ENCODE data around the gene PAX2. TPM values are rescaled to one million over a fixed set of nuclear protein-coding genes. Genes with fewer than 3 reads are reported as not detected.
A peak's percentile ranks its signal among the peaks of the same experiment; 100 is the strongest.

The PAX2 gene
- total and polyA plus RNA-seq, 2 of the 8 experiments (the other 6 are each of a cell fraction or from before 2014, with no cell fraction given): 0.02 TPM; not detected in 1

GRCh38 chr10:100803908-100804307 lies 58.5 kb downstream of the PAX2 start:
- TF ChIP-seq SRF (IDR thresholded peaks at IDR 0.05; ENCODE audit: low read depth, low read length) (no peak), SUZ12 (IDR thresholded peaks at IDR 0.05; ENCODE audit: low read length) (0 out of 2 replicates have a peak, but pooled peaks have one; percentile 13)
- Histone ChIP-seq H3K4me3 (ENCODE audit: extremely low read depth in 1 of 4, insufficient read depth in 2 of 4, low read depth in 3 of 4, low read length in 4 of 4) (no peak overlapping the region), H3K79me2 (ENCODE audit: control insufficient read depth in 1 of 2, insufficient read depth in 2 of 2, low read length in 2 of 2) (no peaks in the 10 kb centered on the region), H3K23me2 (ENCODE audit: low read depth, low read length) (no peaks in the 10 kb centered on the region; the same call in 1 of the 2 replicates), H3K9ac (replicated peaks in 1 of 4; ENCODE audit: extremely low read depth in 1 of 4, low read depth in 3 of 4, low read length in 3 of 4) (no peak overlapping the region; a peak in 1 of 7 replicates), H2AK5ac (ENCODE audit: low read depth, low read length) (no peak overlapping the region), H2BK120ac (replicated peaks; ENCODE audit: low read depth, low read length) (no peak overlapping the region), H2BK5ac (ENCODE audit: low read depth, low read length) (no peak overlapping the region), H4K91ac (replicated peaks; ENCODE audit: insufficient read length, low read length) (peak overlapping the region; percentile 8), H3K9me3 (ENCODE audit: insufficient read depth in 2 of 2, low read depth in 1 of 2, low read length in 1 of 2) (no peaks in the 10 kb centered on the region), H3K18ac (ENCODE audit: extremely low read depth, low read length) (no peak overlapping the region), H2BK12ac (ENCODE audit: low read depth, low read length) (no peak overlapping the region; the same call in 1 of the 2 replicates), H4K8ac (ENCODE audit: extremely low read depth, insufficient read depth, low read length) (no peak overlapping the region; the same call in 1 of the 2 replicates), H3K79me1 (ENCODE audit: low read depth, low read length) (no peaks in the 10 kb centered on the region), H4K5ac (ENCODE audit: insufficient read length, low read depth, low read length) (no peak overlapping the region), H3K14ac (ENCODE audit: insufficient read length) (no peak overlapping the region), H2BK15ac (ENCODE audit: low read length) (no peak overlapping the region), H3K4me1 (replicated peaks in 1 of 4; ENCODE audit: control insufficient read depth in 3 of 4, insufficient read depth in 4 of 4, low read length in 3 of 4) (peaks cover 3 to 9% (median 5%) of the 10 kb centered on the region in 4 experiments; a peak in 6 of 7 replicates), H2AFZ (ENCODE audit: low read length) (no peak overlapping the region), H3K56ac (replicated peaks; ENCODE audit: insufficient read length, low read depth, low read length) (no peak overlapping the region), H3K27me3 (replicated peaks in 1 of 4; ENCODE audit: control insufficient read depth in 3 of 4, extremely low read depth in 1 of 4, insufficient read depth in 3 of 4, low read length in 3 of 4) (peaks cover 0 to 17% (median 6%) of the 10 kb centered on the region in 4 experiments; a peak in 5 of 7 replicates), H3K4ac (replicated peaks; ENCODE audit: insufficient read length, low read depth, low read length) (no peak overlapping the region), H3K23ac (ENCODE audit: insufficient read length) (no peak overlapping the region), H2BK20ac (ENCODE audit: low read length) (no peak overlapping the region), H3K27ac (ENCODE audit: low read depth, low read length) (no peak overlapping the region), H3K36me3 (ENCODE audit: control insufficient read depth in 2 of 4, insufficient read depth in 4 of 4, low read length in 3 of 4) (no peaks in the 10 kb centered on the region; a peak in 1 of 8 replicates), H3K4me2 (ENCODE audit: insufficient read depth in 1 of 2, low read depth in 2 of 2, low read length in 2 of 2) (0 out of 4 replicates have a peak overlapping the region, but pooled peaks of 1 of the 2 experiments have one; percentile 25), H4K20me1 (replicated peaks in 1 of 2; ENCODE audit: control insufficient read depth in 1 of 2, insufficient read depth in 2 of 2, low read length in 2 of 2) (no peaks in the 10 kb centered on the region)
- ChIA-PET CTCF (ENCODE audit: partially characterized antibody) (interaction anchor here (0.5 to 12.0 kb wide), 6 partner anchors 10 to 663 kb away, joined by 3 to 98 read pairs (median 4); no protein-coding TSS in a partner anchor), POLR2A (ENCODE audit: partially characterized antibody) (no interaction called here)
- no peak for FAIRE-seq
- 84% methylated on average over 7 of the region's 7 CpGs; no CpG with 5 or more reads in 1 of the 2 experiments for WGBS, 2 experiments (ENCODE audit: extremely low coverage in 1 of 2, insufficient coverage in 1 of 2, insufficient read length in 1 of 2, insufficient replicate concordance in 2 of 2, low coverage in 1 of 2, low lambda C conversion rate in 2 of 2, missing lambda C conversion rate in 1 of 2)
- DNase-seq (ENCODE audit: low read depth in 1 of 2, low spot score in 2 of 2): no peak

Data from H1 (cell line).